ENCODE data around the gene EHHADH. TPM values are rescaled to one million over a fixed set of nuclear protein-coding genes. Genes with fewer than 3 reads are reported as not detected.

The EHHADH gene
- total and polyA plus RNA-seq, 2 experiments from 2014 or later: 2.5 to 6.0 TPM

DNA sequence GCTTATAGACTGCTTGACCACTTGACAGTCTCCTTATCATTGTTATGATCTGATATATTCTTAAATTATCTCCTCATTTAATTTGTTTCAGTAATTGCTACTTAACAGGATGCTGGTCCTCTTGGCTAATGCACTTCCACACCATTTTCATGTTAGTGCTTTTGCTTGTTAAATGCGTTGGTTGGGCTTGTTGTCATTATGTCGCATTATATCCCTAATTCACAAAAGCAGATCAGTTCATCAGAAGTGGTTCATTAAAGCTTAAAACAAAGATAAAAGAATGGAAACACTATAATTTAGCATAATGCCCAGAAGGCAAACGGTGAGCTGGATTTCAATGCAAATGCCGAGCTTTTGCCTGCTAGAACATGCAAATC, 17.1 kb upstream of the EHHADH start:
- H2AFZ ChIP-seq: no peak overlapping the region
- H3K4me3 ChIP-seq: no peak overlapping the region
- Mint-ChIP-seq H3K9me3 (no peaks in the 10 kb centered on the region; the same call in 2 of the 3 replicates), H3K4me3 (no peak overlapping the region), H3K4me1 (no peaks in the 10 kb centered on the region), H3K36me3 (ENCODE audit: low read depth) (no peaks in the 10 kb centered on the region), H3K27ac (no peak overlapping the region), H3K27me3 (ENCODE audit: insufficient read depth, low read depth, poor library complexity) (no peaks in the 10 kb centered on the region)
- no peak overlapping the region for H3K4me2 ChIP-seq
- no peaks in the 10 kb centered on the region for H3K36me3 ChIP-seq (ENCODE audit: insufficient read depth)
- ATAC-seq: no peak
- H3K27ac ChIP-seq (ENCODE audit: low read depth): no peak overlapping the region
- H4K20me1 ChIP-seq (replicated peaks; ENCODE audit: insufficient read depth): no peaks in the 10 kb centered on the region
- H3F3A ChIP-seq (replicated peaks; ENCODE audit: low read depth): no peaks in the 10 kb centered on the region
- DNase-seq (ENCODE audit: low spot score): no peak
- no peak for TF ChIP-seq CREB1 (CRISPR knock-in tag; IDR thresholded peaks at IDR 0.05; ENCODE audit: low read depth)
- TF ChIP-seq EZH2phosphoT487 (IDR thresholded peaks at IDR 0.05; ENCODE audit: unreplicated experiment): no peak
- TF ChIP-seq ZNF331 (CRISPR knock-in tag; IDR thresholded peaks at IDR 0.05; ENCODE audit: low read depth): no peak
- no peak for TF ChIP-seq NANOG (IDR thresholded peaks at IDR 0.05; ENCODE audit: borderline replicate concordance)
- TF ChIP-seq ZNF114 (CRISPR knock-in tag; IDR thresholded peaks at IDR 0.05): no peak
- TF ChIP-seq, protein P1, sequence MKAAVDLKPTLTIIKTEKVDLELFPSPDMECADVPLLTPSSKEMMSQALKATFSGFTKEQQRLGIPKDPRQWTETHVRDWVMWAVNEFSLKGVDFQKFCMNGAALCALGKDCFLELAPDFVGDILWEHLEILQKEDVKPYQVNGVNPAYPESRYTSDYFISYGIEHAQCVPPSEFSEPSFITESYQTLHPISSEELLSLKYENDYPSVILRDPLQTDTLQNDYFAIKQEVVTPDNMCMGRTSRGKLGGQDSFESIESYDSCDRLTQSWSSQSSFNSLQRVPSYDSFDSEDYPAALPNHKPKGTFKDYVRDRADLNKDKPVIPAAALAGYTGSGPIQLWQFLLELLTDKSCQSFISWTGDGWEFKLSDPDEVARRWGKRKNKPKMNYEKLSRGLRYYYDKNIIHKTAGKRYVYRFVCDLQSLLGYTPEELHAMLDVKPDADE (IDR thresholded peaks at IDR 0.05): no peak
- TF ChIP-seq, protein P2, sequence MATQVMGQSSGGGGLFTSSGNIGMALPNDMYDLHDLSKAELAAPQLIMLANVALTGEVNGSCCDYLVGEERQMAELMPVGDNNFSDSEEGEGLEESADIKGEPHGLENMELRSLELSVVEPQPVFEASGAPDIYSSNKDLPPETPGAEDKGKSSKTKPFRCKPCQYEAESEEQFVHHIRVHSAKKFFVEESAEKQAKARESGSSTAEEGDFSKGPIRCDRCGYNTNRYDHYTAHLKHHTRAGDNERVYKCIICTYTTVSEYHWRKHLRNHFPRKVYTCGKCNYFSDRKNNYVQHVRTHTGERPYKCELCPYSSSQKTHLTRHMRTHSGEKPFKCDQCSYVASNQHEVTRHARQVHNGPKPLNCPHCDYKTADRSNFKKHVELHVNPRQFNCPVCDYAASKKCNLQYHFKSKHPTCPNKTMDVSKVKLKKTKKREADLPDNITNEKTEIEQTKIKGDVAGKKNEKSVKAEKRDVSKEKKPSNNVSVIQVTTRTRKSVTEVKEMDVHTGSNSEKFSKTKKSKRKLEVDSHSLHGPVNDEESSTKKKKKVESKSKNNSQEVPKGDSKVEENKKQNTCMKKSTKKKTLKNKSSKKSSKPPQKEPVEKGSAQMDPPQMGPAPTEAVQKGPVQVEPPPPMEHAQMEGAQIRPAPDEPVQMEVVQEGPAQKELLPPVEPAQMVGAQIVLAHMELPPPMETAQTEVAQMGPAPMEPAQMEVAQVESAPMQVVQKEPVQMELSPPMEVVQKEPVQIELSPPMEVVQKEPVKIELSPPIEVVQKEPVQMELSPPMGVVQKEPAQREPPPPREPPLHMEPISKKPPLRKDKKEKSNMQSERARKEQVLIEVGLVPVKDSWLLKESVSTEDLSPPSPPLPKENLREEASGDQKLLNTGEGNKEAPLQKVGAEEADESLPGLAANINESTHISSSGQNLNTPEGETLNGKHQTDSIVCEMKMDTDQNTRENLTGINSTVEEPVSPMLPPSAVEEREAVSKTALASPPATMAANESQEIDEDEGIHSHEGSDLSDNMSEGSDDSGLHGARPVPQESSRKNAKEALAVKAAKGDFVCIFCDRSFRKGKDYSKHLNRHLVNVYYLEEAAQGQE (IDR thresholded peaks at IDR 0.05; ENCODE audit: unreplicated experiment): no peak
- TF ChIP-seq POLR2AphosphoS5 (IDR thresholded peaks at IDR 0.05; ENCODE audit: low read depth): no peak
- TF ChIP-seq STAT1 (IDR thresholded peaks at IDR 0.05; ENCODE audit: unreplicated experiment): no peak
- TF ChIP-seq JUNB (IDR thresholded peaks at IDR 0.05; ENCODE audit: unreplicated experiment): no peak
- TF ChIP-seq EZH2 (IDR thresholded peaks at IDR 0.05; ENCODE audit: low read depth, unreplicated experiment): no peak
- TF ChIP-seq, protein P3, sequence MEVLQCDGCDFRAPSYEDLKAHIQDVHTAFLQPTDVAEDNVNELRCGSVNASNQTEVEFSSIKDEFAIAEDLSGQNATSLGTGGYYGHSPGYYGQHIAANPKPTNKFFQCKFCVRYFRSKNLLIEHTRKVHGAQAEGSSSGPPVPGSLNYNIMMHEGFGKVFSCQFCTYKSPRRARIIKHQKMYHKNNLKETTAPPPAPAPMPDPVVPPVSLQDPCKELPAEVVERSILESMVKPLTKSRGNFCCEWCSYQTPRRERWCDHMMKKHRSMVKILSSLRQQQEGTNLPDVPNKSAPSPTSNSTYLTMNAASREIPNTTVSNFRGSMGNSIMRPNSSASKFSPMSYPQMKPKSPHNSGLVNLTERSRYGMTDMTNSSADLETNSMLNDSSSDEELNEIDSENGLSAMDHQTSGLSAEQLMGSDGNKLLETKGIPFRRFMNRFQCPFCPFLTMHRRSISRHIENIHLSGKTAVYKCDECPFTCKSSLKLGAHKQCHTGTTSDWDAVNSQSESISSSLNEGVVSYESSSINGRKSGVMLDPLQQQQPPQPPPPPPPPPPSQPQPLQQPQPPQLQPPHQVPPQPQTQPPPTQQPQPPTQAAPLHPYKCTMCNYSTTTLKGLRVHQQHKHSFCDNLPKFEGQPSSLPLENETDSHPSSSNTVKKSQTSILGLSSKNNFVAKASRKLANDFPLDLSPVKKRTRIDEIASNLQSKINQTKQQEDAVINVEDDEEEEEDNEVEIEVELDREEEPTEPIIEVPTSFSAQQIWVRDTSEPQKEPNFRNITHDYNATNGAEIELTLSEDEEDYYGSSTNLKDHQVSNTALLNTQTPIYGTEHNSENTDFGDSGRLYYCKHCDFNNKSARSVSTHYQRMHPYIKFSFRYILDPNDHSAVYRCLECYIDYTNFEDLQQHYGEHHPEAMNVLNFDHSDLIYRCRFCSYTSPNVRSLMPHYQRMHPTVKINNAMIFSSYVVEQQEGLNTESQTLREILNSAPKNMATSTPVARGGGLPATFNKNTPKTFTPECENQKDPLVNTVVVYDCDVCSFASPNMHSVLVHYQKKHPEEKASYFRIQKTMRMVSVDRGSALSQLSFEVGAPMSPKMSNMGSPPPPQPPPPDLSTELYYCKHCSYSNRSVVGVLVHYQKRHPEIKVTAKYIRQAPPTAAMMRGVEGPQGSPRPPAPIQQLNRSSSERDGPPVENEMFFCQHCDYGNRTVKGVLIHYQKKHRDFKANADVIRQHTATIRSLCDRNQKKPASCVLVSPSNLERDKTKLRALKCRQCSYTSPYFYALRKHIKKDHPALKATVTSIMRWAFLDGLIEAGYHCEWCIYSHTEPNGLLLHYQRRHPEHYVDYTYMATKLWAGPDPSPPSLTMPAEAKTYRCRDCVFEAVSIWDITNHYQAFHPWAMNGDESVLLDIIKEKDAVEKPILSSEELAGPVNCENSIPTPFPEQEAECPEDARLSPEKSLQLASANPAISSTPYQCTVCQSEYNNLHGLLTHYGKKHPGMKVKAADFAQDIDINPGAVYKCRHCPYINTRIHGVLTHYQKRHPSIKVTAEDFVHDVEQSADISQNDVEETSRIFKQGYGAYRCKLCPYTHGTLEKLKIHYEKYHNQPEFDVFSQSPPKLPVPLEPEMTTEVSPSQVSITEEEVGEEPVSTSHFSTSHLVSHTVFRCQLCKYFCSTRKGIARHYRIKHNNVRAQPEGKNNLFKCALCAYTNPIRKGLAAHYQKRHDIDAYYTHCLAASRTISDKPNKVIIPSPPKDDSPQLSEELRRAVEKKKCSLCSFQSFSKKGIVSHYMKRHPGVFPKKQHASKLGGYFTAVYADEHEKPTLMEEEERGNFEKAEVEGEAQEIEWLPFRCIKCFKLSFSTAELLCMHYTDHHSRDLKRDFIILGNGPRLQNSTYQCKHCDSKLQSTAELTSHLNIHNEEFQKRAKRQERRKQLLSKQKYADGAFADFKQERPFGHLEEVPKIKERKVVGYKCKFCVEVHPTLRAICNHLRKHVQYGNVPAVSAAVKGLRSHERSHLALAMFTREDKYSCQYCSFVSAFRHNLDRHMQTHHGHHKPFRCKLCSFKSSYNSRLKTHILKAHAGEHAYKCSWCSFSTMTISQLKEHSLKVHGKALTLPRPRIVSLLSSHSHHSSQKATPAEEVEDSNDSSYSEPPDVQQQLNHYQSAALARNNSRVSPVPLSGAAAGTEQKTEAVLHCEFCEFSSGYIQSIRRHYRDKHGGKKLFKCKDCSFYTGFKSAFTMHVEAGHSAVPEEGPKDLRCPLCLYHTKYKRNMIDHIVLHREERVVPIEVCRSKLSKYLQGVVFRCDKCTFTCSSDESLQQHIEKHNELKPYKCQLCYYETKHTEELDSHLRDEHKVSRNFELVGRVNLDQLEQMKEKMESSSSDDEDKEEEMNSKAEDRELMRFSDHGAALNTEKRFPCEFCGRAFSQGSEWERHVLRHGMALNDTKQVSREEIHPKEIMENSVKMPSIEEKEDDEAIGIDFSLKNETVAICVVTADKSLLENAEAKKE (CRISPR knock-in tag; IDR thresholded peaks at IDR 0.05): no peak
- TF ChIP-seq, protein P4, sequence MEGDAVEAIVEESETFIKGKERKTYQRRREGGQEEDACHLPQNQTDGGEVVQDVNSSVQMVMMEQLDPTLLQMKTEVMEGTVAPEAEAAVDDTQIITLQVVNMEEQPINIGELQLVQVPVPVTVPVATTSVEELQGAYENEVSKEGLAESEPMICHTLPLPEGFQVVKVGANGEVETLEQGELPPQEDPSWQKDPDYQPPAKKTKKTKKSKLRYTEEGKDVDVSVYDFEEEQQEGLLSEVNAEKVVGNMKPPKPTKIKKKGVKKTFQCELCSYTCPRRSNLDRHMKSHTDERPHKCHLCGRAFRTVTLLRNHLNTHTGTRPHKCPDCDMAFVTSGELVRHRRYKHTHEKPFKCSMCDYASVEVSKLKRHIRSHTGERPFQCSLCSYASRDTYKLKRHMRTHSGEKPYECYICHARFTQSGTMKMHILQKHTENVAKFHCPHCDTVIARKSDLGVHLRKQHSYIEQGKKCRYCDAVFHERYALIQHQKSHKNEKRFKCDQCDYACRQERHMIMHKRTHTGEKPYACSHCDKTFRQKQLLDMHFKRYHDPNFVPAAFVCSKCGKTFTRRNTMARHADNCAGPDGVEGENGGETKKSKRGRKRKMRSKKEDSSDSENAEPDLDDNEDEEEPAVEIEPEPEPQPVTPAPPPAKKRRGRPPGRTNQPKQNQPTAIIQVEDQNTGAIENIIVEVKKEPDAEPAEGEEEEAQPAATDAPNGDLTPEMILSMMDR (conservative IDR thresholded peaks at IDR 0.05; ENCODE audit: low read depth in 2 of 2): no peak
- H3K27me3 ChIP-seq (ENCODE audit: insufficient read depth): no peaks in the 10 kb centered on the region
- no peaks in the 10 kb centered on the region for H3K4me1 ChIP-seq (ENCODE audit: insufficient read depth)
- H3K79me2 ChIP-seq (replicated peaks; ENCODE audit: insufficient read depth): no peaks in the 10 kb centered on the region
- H3K9me2 ChIP-seq (ENCODE audit: insufficient read depth): no peaks in the 10 kb centered on the region

Measured in GM23338 (cell line).